Ishikawa (cell line): Measurements from ENCODE around the gene CADM2.

ENCODE experiments used
- CEBPB ChIP-seq: IDR thresholded peaks from 2 replicates; pipeline ENCODE4 v1.6.1; 2012
- CREB1 ChIP-seq: IDR thresholded peaks from 2 replicates; pipeline ENCODE4 v1.6.1; 2012; ENCODE audit warnings: low read depth
- EP300 ChIP-seq: IDR thresholded peaks from 2 replicates; pipeline ENCODE4 v1.6.1; 2012; ENCODE audit warnings: borderline replicate concordance
- NFIC ChIP-seq: IDR thresholded peaks from 2 replicates; pipeline ENCODE4 v1.6.1; 2012
- RAD21 ChIP-seq: IDR thresholded peaks from 2 replicates; pipeline ENCODE4 v1.6.1; 2012; ENCODE audit warnings: low read depth
- TAF1 ChIP-seq: IDR thresholded peaks from 2 replicates; pipeline ENCODE4 v1.6.1; 2012; ENCODE audit warnings: low read depth, mild to moderate bottlenecking
- TCF12 ChIP-seq: IDR thresholded peaks from 2 replicates; pipeline ENCODE4 v1.6.1; 2012; ENCODE audit warnings: low read depth
- YY1 ChIP-seq: IDR thresholded peaks from 2 replicates; pipeline ENCODE4 v1.6.1; 2012; ENCODE audit warnings: low read depth
- ZBTB7A ChIP-seq: IDR thresholded peaks from 2 replicates; pipeline ENCODE4 v1.6.1; 2012; ENCODE audit warnings: low read depth
- TF ChIP-seq, protein P1 (sequence below): IDR thresholded peaks from 2 replicates; pipeline ENCODE4 v1.6.1; 2012

GRCh38 chr3:85662462-85662861, 703.7 kb downstream of the CADM2 start:
- TF ChIP-seq RAD21 (no peak), EP300 (no peak), TAF1 (no peak), TCF12 (no peak), CREB1 (no peak), YY1 (no peak), CEBPB (no peak), ZBTB7A (no peak), NFIC (no peak)
- TF ChIP-seq, protein P1, sequence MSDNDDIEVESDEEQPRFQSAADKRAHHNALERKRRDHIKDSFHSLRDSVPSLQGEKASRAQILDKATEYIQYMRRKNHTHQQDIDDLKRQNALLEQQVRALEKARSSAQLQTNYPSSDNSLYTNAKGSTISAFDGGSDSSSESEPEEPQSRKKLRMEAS = no peak
